Stimulated activated naive CD8-positive, alpha-beta T cell treated with anti-CD3 and anti-CD28 coated beads, Interleukin-15, Interleukin-2, amounts not matched to agents 100 ng/mL and 50 ng/mL, for 24 hours (primary cell): ENCODE results near the gene APMAP.

Experiments used
- H3K27ac Mint-ChIP-seq: one replicate; pipeline ENCODE4 v1.8.0; 2021; ENCODE audit warnings: mild to moderate bottlenecking, mixed read lengths
- H3K27me3 Mint-ChIP-seq: one replicate; pipeline ENCODE4 v1.8.0; 2021; ENCODE audit warnings: mixed read lengths
- H3K36me3 Mint-ChIP-seq: one replicate; pipeline ENCODE4 v1.8.0; 2021; ENCODE audit warnings: low read depth, mixed read lengths
- H3K4me1 Mint-ChIP-seq: one replicate; pipeline ENCODE4 v1.8.0; 2021; ENCODE audit warnings: low read depth, mixed read lengths
- H3K4me3 Mint-ChIP-seq: one replicate; pipeline ENCODE4 v1.8.0; 2021; ENCODE audit warnings: mild to moderate bottlenecking, mixed read lengths
- H3K9me3 Mint-ChIP-seq: one replicate; pipeline ENCODE4 v1.8.0; 2021; ENCODE audit warnings: mixed read lengths

APMAP gene

GRCh38 chr20:24990810-24991252, 1.7 kb downstream of the APMAP start:
- Mint-ChIP-seq H3K36me3 (peaks cover 21% of the 10 kb centered on the region), H3K4me3 (peak overlapping the region; percentile 97), H3K9me3 (no peaks in the 10 kb centered on the region), H3K4me1 (peaks cover 86% of the 10 kb centered on the region), H3K27me3 (no peaks in the 10 kb centered on the region), H3K27ac (peak overlapping the region; percentile 93)

- H3K27me3 Mint-ChIP-seq: no peaks in the 10 kb centered on the region
- no peaks in the 10 kb centered on the region for H3K9me3 Mint-ChIP-seq
- peaks cover 89% of the 10 kb centered on the region for H3K4me1 Mint-ChIP-seq
- H3K36me3 Mint-ChIP-seq: peaks cover 28% of the 10 kb centered on the region
- H3K4me3 Mint-ChIP-seq: no peak overlapping the region
- no peak overlapping the region for H3K27ac Mint-ChIP-seq
Measured at GRCh38 chr20:24989162-24989561, 3.4 kb downstream of the APMAP start.

- Mint-ChIP-seq H3K36me3 (peaks cover 36% of the 10 kb centered on the region), H3K4me3 (no peak overlapping the region), H3K27me3 (no peaks in the 10 kb centered on the region), H3K27ac (no peak overlapping the region), H3K9me3 (no peaks in the 10 kb centered on the region), H3K4me1 (peaks cover 79% of the 10 kb centered on the region)
Measured at GRCh38 chr20:24987873-24988835, 4.4 kb downstream of the APMAP start.

- peak overlapping the region; percentile 9 for H3K4me3 Mint-ChIP-seq
- H3K36me3 Mint-ChIP-seq: peaks cover 45% of the 10 kb centered on the region
- no peaks in the 10 kb centered on the region for H3K27me3 Mint-ChIP-seq
- no peaks in the 10 kb centered on the region for H3K9me3 Mint-ChIP-seq
- H3K4me1 Mint-ChIP-seq: peaks cover 82% of the 10 kb centered on the region
- H3K27ac Mint-ChIP-seq: no peak overlapping the region
Measured at GRCh38 chr20:24987244-24987643, 5.3 kb downstream of the APMAP start.

GRCh38 chr20:24986436-24987015, 6.0 kb downstream of the APMAP start:
- H3K4me1 Mint-ChIP-seq: peaks cover 84% of the 10 kb centered on the region
- H3K4me3 Mint-ChIP-seq: no peak overlapping the region
- no peaks in the 10 kb centered on the region for H3K9me3 Mint-ChIP-seq
- H3K27ac Mint-ChIP-seq: no peak overlapping the region
- H3K36me3 Mint-ChIP-seq: peaks cover 50% of the 10 kb centered on the region
- H3K27me3 Mint-ChIP-seq: no peaks in the 10 kb centered on the region

- Mint-ChIP-seq H3K27ac (no peak overlapping the region), H3K9me3 (no peaks in the 10 kb centered on the region), H3K36me3 (peaks cover 57% of the 10 kb centered on the region), H3K4me1 (peaks cover 83% of the 10 kb centered on the region), H3K27me3 (no peaks in the 10 kb centered on the region), H3K4me3 (no peak overlapping the region)
Measured at GRCh38 chr20:24985802-24986201, 6.7 kb downstream of the APMAP start.

- no peak overlapping the region for H3K4me3 Mint-ChIP-seq
- no peaks in the 10 kb centered on the region for H3K27me3 Mint-ChIP-seq
- H3K27ac Mint-ChIP-seq: peak overlapping the region; percentile 14
- peaks cover 58% of the 10 kb centered on the region for H3K36me3 Mint-ChIP-seq
- H3K9me3 Mint-ChIP-seq: peaks cover 1% of the 10 kb centered on the region
- peaks cover 78% of the 10 kb centered on the region for H3K4me1 Mint-ChIP-seq
Measured at GRCh38 chr20:24984961-24985640, 7.5 kb downstream of the APMAP start.

GRCh38 chr20:24983896-24984295, 8.7 kb downstream of the APMAP start:
- Mint-ChIP-seq H3K4me3 (no peak overlapping the region), H3K36me3 (peaks cover 61% of the 10 kb centered on the region)

GRCh38 chr20:24981790-24982189, 10.8 kb downstream of the APMAP start:
- Mint-ChIP-seq H3K4me1 (peaks cover 57% of the 10 kb centered on the region), H3K9me3 (peaks cover 7% of the 10 kb centered on the region), H3K27ac (no peak overlapping the region), H3K4me3 (no peak overlapping the region), H3K36me3 (peaks cover 76% of the 10 kb centered on the region), H3K27me3 (no peaks in the 10 kb centered on the region)

More at GRCh38 chr20:24983896-24984295, 8.7 kb downstream of the APMAP start:
- no peaks in the 10 kb centered on the region for H3K27me3 Mint-ChIP-seq
- peaks cover 4% of the 10 kb centered on the region for H3K9me3 Mint-ChIP-seq
- H3K4me1 Mint-ChIP-seq: peaks cover 76% of the 10 kb centered on the region
- H3K27ac Mint-ChIP-seq: no peak overlapping the region

- peaks cover 81% of the 10 kb centered on the region for H3K36me3 Mint-ChIP-seq
- H3K27me3 Mint-ChIP-seq: no peaks in the 10 kb centered on the region
- H3K4me3 Mint-ChIP-seq: no peak overlapping the region
- peaks cover 52% of the 10 kb centered on the region for H3K4me1 Mint-ChIP-seq
- H3K27ac Mint-ChIP-seq: no peak overlapping the region
- H3K9me3 Mint-ChIP-seq: peaks cover 12% of the 10 kb centered on the region
Measured at GRCh38 chr20:24981282-24981681, 11.3 kb downstream of the APMAP start.

- H3K27ac Mint-ChIP-seq: no peak overlapping the region
- H3K4me1 Mint-ChIP-seq: peaks cover 44% of the 10 kb centered on the region
Measured at GRCh38 chr20:24980291-24981053, 12.1 kb downstream of the APMAP start.

GRCh38 chr20:24979036-24979960, 13.3 kb downstream of the APMAP start:
- no peak overlapping the region for H3K4me3 Mint-ChIP-seq
- H3K36me3 Mint-ChIP-seq: peaks cover 87% of the 10 kb centered on the region
- H3K9me3 Mint-ChIP-seq: peaks cover 14% of the 10 kb centered on the region
- H3K27me3 Mint-ChIP-seq: no peaks in the 10 kb centered on the region
- H3K27ac Mint-ChIP-seq: no peak overlapping the region
- H3K4me1 Mint-ChIP-seq: peaks cover 34% of the 10 kb centered on the region

More at GRCh38 chr20:24980291-24981053, 12.1 kb downstream of the APMAP start:
- Mint-ChIP-seq H3K36me3 (peaks cover 89% of the 10 kb centered on the region), H3K9me3 (peaks cover 14% of the 10 kb centered on the region), H3K27me3 (no peaks in the 10 kb centered on the region), H3K4me3 (no peak overlapping the region)

GRCh38 chr20:24978513-24978912, 14.0 kb downstream of the APMAP start:
- Mint-ChIP-seq H3K4me3 (no peak overlapping the region), H3K9me3 (peaks cover 14% of the 10 kb centered on the region), H3K36me3 (peaks cover 86% of the 10 kb centered on the region), H3K4me1 (peaks cover 34% of the 10 kb centered on the region), H3K27me3 (no peaks in the 10 kb centered on the region), H3K27ac (no peak overlapping the region)
